NCI-H2196 (cell line): ENCODE data around the gene DCAKD.

Experiments used
- DNase-seq: peaks from one replicate; lab custom pipeline; 2025; ENCODE audit not compliant: unreplicated experiment; lab: John Stamatoyannopoulos, UW

Gene DCAKD

GRCh38 chr17:44976206-44976605 is 75.2 kb downstream of the DCAKD start:
- DNase-seq = no peak
